ENCODE measurements around the gene NR4A2.
"Not testable (repeated sequence)": the region's sequence is repeated elsewhere in the genome, so short reads cannot be mapped to it uniquely, and the experiment has no call there.

Gene NR4A2

DNA sequence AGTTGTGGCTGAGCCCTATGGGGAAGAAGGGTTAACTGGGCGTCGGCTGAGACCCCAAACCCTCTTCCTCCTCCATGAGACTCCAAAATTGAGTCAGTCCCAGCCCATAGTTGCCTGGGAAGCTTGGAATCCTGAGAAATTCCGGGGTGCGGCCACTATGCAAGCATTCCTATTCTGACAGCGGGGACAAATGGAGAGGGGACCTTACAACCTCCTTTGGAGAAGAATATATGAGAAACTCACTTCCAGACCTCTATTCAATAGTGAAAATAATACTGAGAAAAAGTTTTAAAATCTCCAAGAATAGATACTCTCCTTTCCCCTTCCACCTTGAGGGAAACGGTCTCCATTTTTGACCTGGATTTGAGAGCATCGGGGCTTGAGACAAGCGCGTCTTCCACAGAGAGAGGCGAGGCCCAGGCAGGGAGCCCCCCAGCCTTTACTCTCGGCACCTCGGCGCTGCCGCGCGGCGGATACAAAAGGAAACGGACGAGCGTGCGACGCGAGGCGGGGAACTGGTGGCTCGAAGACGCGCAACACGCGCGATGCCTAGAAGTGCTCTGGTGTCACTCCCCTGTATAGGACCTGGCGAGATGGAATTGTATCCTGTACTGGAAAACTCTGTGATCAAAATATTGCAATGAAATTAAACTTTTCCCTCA is 11.1 kb downstream of the NR4A2 start:
- DNase-seq (ENCODE audit: low read depth in 2 of 2): no peak

DNA sequence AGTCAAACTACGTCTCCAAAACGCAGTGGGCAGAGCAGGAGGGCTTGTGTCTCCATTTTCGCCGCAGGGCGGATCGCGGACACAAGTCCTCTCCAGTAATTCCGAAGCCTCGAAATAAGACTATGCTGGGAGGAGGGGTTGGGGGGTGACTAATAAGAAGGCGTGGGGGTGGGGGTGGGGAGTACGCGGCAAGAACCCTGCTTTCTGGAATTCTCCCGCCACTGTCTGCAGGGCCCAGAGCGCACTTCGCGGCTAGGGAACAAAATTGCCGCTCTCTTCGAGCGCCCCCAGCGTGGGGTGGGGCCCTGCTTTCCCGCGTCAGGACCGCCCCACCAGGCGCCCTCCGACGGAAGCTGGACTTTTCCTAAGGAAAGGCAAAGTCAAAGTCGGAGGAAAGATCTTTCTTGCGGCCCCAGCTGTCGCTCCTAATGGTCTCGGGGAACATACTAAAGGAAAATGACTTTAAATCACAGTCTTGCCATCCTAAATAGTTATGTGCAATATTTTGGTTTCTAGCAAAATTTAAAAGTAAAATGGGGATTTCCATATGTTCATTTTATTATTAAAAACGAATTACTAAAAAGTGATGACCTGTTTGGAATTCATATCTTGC is 11.9 kb downstream of the NR4A2 start:
- DNase-seq (ENCODE audit: low read depth in 2 of 2): no peak

DNA sequence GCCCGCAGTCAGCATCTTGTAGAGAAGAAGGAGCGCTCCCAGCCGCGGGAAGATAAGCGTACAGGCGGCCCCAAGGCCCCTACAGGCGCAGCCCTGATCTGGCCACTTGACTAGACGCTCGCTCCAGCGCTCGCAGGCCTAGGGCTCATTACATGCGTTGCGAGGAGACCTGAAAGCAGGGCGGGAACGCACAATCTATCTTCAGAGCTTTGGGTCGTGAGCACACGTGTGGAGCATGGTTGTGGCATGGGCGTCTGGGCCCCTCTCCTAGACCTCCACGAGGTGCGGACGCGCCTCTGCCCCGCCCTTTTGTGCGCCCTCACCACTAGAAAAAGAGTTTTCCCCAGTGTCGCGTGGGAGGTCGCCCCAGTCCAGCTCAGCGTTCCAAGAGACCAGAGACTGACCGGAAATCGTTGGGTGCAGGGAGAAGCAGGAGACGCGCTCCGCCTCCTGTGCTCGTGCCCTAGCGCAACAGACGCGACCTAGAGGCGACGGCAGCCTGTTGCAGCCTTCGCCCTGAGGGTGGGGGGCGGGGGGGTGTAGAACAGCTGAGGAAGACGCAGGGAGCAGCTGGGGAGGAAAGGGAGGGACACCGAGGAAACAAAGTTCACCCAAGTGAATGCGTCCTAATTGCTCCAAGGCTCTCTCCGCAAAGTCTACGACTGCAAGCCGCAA is 12.6 kb downstream of the NR4A2 start:
- no peak for DNase-seq (ENCODE audit: low read depth in 2 of 2)

DNA sequence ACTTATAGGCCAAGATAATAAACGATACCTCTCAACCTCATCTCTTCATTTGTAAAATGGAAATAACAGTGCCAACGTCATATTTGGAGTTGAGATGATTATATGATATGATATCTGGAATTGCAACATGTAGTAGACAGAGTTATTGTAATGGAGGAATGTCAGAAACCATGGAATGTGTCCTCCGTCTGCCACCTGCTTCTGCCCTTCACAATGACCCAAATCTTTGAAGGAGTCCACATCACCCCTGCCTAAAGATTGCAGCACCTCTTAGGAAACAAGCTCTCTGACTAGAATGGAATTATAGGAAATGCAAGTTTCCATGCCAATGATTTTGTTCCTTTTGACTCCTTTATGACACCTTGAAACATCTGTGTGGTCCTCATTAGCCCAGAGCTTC is 14.9 kb downstream of the NR4A2 start:
- DNase-seq (ENCODE audit: low read depth in 2 of 2): no peak

DNA sequence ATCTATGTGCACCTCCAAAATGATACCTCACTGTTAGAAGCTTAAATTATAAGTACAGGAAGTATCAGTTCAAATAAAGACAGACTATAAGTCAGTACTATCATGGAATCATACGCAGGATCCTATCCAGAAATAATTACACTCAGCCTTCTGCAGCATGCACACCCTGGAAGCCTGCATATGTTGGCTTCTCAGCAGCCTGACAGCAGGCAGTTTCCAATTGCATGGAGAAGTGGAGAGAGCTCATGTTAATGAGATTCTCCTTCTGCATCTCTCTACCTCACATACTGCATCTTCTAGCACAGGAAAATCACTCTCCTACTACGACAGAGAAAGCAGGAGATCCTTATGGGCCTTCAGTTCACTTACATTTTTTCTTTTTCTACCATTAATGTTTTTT is 20.5 kb downstream of the NR4A2 start:
- no peak for DNase-seq (ENCODE audit: low read depth in 2 of 2)

DNA sequence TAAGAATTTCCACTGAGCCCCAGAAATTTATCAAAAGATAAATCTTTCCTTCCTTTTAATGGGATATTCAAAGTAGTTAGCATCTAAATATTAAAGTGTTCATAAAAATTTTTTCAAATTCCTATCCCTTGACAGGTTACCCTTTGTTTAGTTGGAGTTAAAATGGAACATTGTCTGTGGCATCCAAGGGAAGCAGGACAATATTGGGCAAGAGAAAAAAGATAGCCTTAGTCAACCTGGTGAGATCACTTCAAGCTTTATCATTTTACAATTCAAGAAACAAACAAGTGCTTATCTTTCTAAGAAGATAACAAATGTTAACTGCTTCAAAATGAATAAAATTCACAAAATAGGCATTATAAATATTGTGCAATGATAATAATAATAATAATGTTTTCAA is 21.7 kb downstream of the NR4A2 start:
- DNase-seq (ENCODE audit: low read depth in 2 of 2): no peak

DNA sequence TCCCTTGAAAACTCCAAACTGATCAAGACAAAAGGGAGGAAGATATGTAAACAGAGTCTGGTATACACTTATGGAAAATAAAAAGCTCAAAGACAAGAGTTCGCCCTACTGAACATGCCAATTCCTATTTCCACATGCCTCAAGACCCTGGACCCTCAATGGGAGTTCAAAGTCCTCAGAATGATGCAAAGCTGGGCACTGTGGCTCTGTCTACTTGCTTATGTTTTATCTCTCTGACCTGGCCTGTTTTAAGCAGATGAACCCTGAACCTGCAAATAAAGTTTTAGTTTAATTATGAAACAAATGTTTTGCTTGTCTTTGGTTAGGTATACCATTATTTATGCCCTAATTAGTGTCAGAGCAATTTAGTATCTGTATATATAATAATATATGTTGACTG is 22.6 kb downstream of the NR4A2 start:
- no peak for DNase-seq (ENCODE audit: low read depth in 2 of 2)

DNA sequence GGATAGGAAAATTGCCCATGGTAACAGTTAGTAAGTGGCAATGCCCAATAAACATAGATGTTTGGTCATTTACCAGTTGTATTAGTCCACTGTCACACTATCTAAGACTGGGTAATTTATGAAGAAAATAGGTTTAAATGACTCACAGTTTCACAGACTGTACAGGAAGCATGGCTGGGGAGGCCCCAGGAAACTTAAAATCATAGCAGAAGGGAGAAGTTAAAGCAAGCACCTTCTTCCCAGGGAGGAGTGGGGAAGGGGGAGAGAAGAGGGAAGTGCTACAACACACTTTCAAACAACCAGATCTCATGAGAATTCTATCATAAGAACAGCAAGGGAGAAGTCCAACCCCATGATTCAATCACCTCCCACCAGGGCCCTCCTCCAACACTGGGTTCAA is 23.4 kb downstream of the NR4A2 start:
- no peak for DNase-seq (ENCODE audit: low read depth in 2 of 2)

DNA sequence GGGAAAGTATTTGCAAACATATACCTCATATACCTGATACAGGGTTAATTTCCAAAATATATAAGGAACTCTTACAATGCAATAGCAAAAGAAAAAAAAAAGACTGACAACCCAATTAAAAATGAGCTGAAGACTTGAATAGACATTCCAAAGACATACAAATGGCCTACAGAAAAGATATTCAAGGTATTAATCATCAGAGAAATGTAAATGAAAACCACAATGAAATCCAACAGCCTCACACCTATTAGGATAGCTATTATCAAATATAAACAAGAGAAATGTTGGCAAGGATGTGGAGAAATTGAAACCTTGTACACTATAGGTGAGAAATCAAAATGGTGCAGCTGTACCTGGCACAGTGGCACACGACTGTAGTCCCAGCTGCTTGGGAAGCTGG is 25.7 kb downstream of the NR4A2 start:
- no peak for DNase-seq (ENCODE audit: low read depth in 2 of 2)

DNA sequence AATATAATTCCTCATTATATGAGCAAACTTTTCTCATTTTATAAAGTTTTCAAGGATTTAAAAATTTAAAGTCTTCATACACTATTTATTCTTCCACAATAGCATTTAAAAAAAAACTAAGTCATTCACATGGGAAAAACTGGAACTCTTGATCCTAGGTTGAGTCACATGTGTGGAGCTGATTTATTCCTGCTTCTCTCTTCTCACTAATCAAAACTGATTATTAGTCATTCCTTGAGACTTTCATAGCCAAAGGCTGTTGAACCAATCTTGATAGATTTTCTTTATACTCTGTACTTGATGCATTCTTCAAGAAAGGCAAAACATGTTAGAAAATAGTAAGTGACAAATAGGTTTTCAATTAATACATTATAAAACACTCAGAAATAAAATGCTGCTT is 27.4 kb downstream of the NR4A2 start:
- no peak for DNase-seq (ENCODE audit: low read depth in 2 of 2)

DNA sequence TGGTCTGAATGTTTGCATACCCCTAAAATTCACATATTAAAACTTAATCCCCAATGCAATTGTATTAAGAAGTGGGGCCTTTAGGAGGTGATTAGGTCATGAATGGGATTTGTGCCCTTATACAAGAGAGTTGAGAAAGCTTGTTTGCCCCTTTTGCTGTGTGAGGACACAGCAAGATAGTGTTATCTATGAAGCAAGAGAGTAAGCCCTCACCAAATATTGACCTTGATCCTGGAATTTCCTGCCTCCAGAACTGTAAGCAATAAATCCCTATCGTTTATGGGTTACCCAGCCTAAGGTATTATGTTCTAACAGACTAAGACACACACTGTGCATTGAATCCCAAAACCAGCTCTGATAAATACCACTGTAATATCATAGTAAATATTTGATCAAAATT is 32.2 kb downstream of the NR4A2 start:
- DNase-seq (ENCODE audit: low read depth in 2 of 2): no peak

DNA sequence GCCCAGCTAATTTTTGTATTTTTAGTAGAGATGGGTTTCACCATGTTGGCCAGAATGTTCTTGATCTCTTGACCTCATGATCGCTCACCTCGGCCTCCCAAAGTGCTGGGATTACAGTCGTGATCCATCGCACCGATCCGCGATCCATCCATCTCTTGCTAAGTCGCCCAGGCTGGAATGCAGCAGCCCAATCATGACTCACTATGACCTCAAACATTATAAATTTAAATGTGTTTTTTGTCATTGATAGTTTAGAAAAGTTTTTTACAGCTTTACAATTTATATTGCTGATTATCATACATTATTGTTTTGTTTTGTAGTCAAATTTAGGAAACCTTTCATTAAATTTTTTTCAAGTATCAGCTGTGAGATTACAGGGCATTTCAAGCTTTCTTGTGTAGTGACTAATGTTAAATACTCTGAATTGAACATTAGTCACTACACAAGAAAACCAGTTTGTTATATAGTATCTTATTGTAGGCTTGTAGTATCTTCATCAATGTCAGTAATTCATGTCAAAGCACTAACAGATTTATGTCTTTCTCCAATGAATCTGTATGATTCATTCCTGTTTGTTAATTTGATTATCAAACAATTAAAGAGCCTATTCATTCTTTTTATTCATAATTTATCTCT is 37.5 kb downstream of the NR4A2 start:
- DNase-seq (ENCODE audit: low read depth in 2 of 2): no peak

DNA sequence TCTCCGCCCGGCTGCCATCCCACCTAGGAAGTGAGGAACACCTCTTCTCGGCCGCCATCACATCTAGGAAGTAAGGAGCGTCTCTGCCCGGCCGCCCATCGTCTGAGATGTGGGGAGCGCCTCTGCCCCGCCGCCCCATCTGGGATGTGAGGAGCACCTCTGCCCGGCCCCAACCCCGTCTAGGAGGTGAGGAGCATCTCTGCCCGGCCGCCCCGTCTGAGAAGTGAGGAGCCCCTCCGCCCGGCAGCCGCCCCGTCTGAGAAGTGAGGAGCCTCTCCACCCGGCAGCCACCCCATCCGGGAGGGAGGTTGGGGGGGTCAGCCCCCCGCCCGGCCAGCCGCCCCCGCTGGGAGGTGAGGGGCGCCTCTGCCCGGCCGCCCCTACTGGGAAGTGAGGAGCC is 39.1 kb downstream of the NR4A2 start:
- not testable (repeated sequence) for DNase-seq (ENCODE audit: low read depth in 2 of 2)

DNA sequence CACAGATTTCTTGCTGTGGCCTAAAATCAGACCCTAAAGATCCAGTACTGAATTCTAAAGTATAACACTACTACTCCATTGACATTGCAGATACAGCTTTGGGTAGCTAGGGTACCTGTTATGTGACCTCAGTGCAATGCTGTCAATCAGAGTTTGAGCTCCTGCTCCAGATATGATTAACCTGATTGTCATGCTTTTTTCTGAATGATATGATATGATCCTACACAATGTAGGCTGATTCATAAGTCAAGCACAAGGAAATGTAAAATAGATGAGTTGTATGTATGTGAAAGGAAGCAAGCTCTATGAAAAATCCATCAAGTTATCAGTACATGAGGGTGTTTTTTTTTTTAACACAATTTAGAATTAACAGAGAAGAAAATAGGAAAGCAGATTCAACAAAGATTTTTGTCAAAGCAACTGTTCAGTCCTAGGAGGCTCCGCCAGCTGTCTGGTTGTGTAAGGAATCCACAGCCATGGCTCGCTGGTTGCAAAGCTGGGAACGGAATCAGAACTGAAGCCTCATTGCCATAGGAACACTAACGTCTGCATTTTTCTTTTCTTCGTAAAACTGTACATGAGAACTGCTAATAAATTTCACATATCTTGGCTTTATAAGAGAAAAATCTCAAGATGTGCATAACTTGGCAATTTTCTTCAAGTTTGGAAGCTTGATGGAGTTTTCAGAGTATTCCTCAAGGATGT is 52.9 kb downstream of the NR4A2 start:
- no peak for DNase-seq (ENCODE audit: low read depth in 2 of 2)

Measured in fibroblast of skin of left biceps (primary cell).